IMR-90 (cell line): ENCODE data around the gene PLEK2. TPM values are rescaled to one million over a fixed set of nuclear protein-coding genes. Genes with fewer than 3 reads are reported as not detected.

Experiments used
- ATAC-seq: fragments of 200-7000 bp; cut with Tn5 transposase; 2 replicates; pipeline ENCODE4 v1.9.1; 2020; ENCODE audit warnings: low read depth, mild to moderate bottlenecking, moderate library complexity
- BruUV-seq: library from RNA; stranded (reverse); fragments of 400-500 nt; replicated peaks from 2 replicates; lab custom pipeline; 2021; lab: Mats Ljungman, UMichigan
- CTCF ChIA-PET: fragments of 300-600 bp; formaldehyde crosslinking; extraction: SDS; loops from one replicate; lab custom pipeline; 2021; ENCODE audit warnings: antibody characterized with exemption; lab: Yijun Ruan, JAX
- POLR2A ChIA-PET: fragments of 300-600 bp; sonication (Branson Sonifier 250); formaldehyde crosslinking; loops from one replicate; lab custom pipeline; 2022; ENCODE audit warnings: antibody characterized with exemption; ENCODE audit not compliant: unreplicated experiment; lab: Charles Lee
- DNase-seq: peaks from one replicate; pipeline ENCODE4 v3.0.0; 2013
- H2AFZ ChIP-seq: replicated peaks from 2 replicates; pipeline ENCODE3; 2013; ENCODE audit warnings: low read length, mild to moderate bottlenecking; ENCODE audit not compliant: poor library complexity
- H2AK5ac ChIP-seq: 2 replicates; pipeline ENCODE4 v1.6.1; 2013; ENCODE audit warnings: low read depth, low read length, inconsistent platforms
- H2AK9ac ChIP-seq: replicated peaks from 2 replicates; pipeline ENCODE3; 2013; ENCODE audit warnings: mild to moderate bottlenecking, low read depth, low read length, moderate library complexity; ENCODE audit not compliant: poor library complexity
- H2BK120ac ChIP-seq: 2 replicates; pipeline ENCODE4 v1.6.1; 2013; ENCODE audit warnings: low read depth, low read length, inconsistent platforms
- H2BK15ac ChIP-seq: 3 replicates; pipeline ENCODE4 v1.6.1; 2013; ENCODE audit warnings: low read depth, low read length, inconsistent platforms
- H2BK20ac ChIP-seq: 2 replicates; pipeline ENCODE4 v1.6.1; 2013; ENCODE audit warnings: low read depth, mild to moderate bottlenecking, inconsistent platforms, low read length, moderate library complexity
- H2BK5ac ChIP-seq: 2 replicates; pipeline ENCODE4 v1.6.1; 2013; ENCODE audit warnings: mild to moderate bottlenecking, low read depth, low read length, inconsistent platforms; ENCODE audit not compliant: poor library complexity, severe bottlenecking
- H3K14ac ChIP-seq: replicated peaks from 2 replicates; pipeline ENCODE4 v1.6.1; 2013; ENCODE audit warnings: low read depth, low read length, inconsistent platforms
- H3K18ac ChIP-seq: 2 replicates; pipeline ENCODE4 v1.6.1; 2013; ENCODE audit warnings: low read depth, low read length, control low read depth
- H3K23ac ChIP-seq: 2 replicates; pipeline ENCODE4 v1.6.1; 2013; ENCODE audit warnings: low read depth, low read length, inconsistent platforms
- H3K27ac ChIP-seq: 2 replicates; pipeline ENCODE4 v1.5.1; 2013; ENCODE audit warnings: mild to moderate bottlenecking, control low read depth, low read length; ENCODE audit not compliant: insufficient read depth
- H3K27me3 ChIP-seq: 2 replicates; pipeline ENCODE4 v1.6.1; 2013; ENCODE audit warnings: low read length; ENCODE audit not compliant: control insufficient read depth, insufficient read depth
- H3K36me3 ChIP-seq: 2 replicates; pipeline ENCODE4 v1.6.1; 2013; ENCODE audit warnings: low read length, mixed read lengths; ENCODE audit not compliant: control insufficient read depth, insufficient read depth
- H3K4ac ChIP-seq: 2 replicates; pipeline ENCODE4 v1.6.1; 2013; ENCODE audit warnings: low read depth, low read length, inconsistent platforms
- H3K4me1 ChIP-seq: 2 replicates; pipeline ENCODE4 v1.6.1; 2013; ENCODE audit warnings: low read length, mixed read lengths; ENCODE audit not compliant: control insufficient read depth, insufficient read depth
- H3K4me2 ChIP-seq: 2 replicates; pipeline ENCODE4 v1.6.1; 2013; ENCODE audit warnings: low read depth, mild to moderate bottlenecking, control low read depth, low read length, moderate library complexity
- H3K4me3 ChIP-seq: 2 replicates; pipeline ENCODE4 v1.5.1; 2013; ENCODE audit warnings: low read depth, mild to moderate bottlenecking, control low read depth, low read length, moderate library complexity; ENCODE audit not compliant: insufficient read depth
- H3K56ac ChIP-seq: 2 replicates; pipeline ENCODE4 v1.6.1; 2013; ENCODE audit warnings: low read length, inconsistent platforms; ENCODE audit not compliant: insufficient read depth; ENCODE audit errors: extremely low read depth
- H3K79me1 ChIP-seq, 2 experiments: 2 replicates each; pipeline ENCODE4 v1.6.1; 2013; ENCODE audit warnings: low read length in 2 of 2, inconsistent platforms in 1 of 2, low read depth in 1 of 2
- H3K9ac ChIP-seq: 2 replicates; pipeline ENCODE4 v1.6.1; 2013; ENCODE audit warnings: low read depth, low read length, control low read depth
- H3K9me1 ChIP-seq: 2 replicates; pipeline ENCODE4 v1.6.1; 2013; ENCODE audit warnings: low read length, inconsistent platforms; ENCODE audit not compliant: insufficient read depth
- H3K9me3 ChIP-seq: 2 replicates; pipeline ENCODE4 v1.6.1; 2013; ENCODE audit warnings: low read length; ENCODE audit not compliant: control insufficient read depth, insufficient read depth
- H4K20me1 ChIP-seq: 2 replicates; pipeline ENCODE4 v1.6.1; 2013; ENCODE audit warnings: low read length, inconsistent platforms; ENCODE audit not compliant: insufficient read depth
- H4K5ac ChIP-seq: 2 replicates; pipeline ENCODE4 v1.6.1; 2013; ENCODE audit warnings: mild to moderate bottlenecking, low read depth, low read length, control low read depth
- H4K8ac ChIP-seq, 2 experiments: 2 replicates each; pipeline ENCODE4 v1.6.1; 2013; ENCODE audit warnings: low read depth in 2 of 2, low read length in 2 of 2, control low read depth in 1 of 2, inconsistent platforms in 1 of 2
- H4K91ac ChIP-seq: 2 replicates; pipeline ENCODE4 v1.6.1; 2013; ENCODE audit warnings: low read depth, low read length, inconsistent platforms; ENCODE audit not compliant: insufficient read depth
- BHLHE40 ChIP-seq: fragments of 150-350 bp; IDR thresholded peaks from 2 replicates; pipeline ENCODE4 v1.6.1; 2016; ENCODE audit warnings: mild to moderate bottlenecking, low read depth, low read length
- CEBPB ChIP-seq: IDR thresholded peaks from 2 replicates; pipeline ENCODE4 v1.6.1; 2012; ENCODE audit warnings: low read depth, low read length, improper control_type of control experiment
- CHD1 ChIP-seq: IDR thresholded peaks from 2 replicates; pipeline ENCODE4 v1.6.1; 2012; ENCODE audit warnings: low read depth, low read length, improper control_type of control experiment
- FOS ChIP-seq: fragments of 150-350 bp; IDR thresholded peaks from 2 replicates; pipeline ENCODE4 v1.6.1; 2016; ENCODE audit warnings: low read depth, low read length
- MAFK ChIP-seq: IDR thresholded peaks from 2 replicates; pipeline ENCODE4 v1.6.1; 2012; ENCODE audit warnings: low read depth, low read length, improper control_type of control experiment
- MAZ ChIP-seq: IDR thresholded peaks from 2 replicates; pipeline ENCODE4 v1.6.1; 2012; ENCODE audit warnings: low read depth, mild to moderate bottlenecking, low read length, improper control_type of control experiment, moderate library complexity, borderline replicate concordance
- NFE2L2 ChIP-seq: fragments of 150-350 bp; IDR thresholded peaks from 2 replicates; pipeline ENCODE4 v1.6.1; 2016; ENCODE audit warnings: low read depth, mild to moderate bottlenecking, low read length
- POLR2A ChIP-seq: IDR thresholded peaks from 2 replicates; pipeline ENCODE4 v1.6.1; 2012; ENCODE audit warnings: mild to moderate bottlenecking, low read depth, low read length
- RAD21 ChIP-seq: IDR thresholded peaks from 2 replicates; pipeline ENCODE4 v1.6.1; 2012; ENCODE audit warnings: low read length, improper control_type of control experiment
- RCOR1 ChIP-seq: IDR thresholded peaks from 2 replicates; pipeline ENCODE4 v1.6.1; 2012; ENCODE audit warnings: mild to moderate bottlenecking, low read length, improper control_type of control experiment; ENCODE audit not compliant: insufficient replicate concordance
- RFX5 ChIP-seq: IDR thresholded peaks from 2 replicates; pipeline ENCODE4 v1.8.0; 2012; ENCODE audit warnings: low read depth, mild to moderate bottlenecking, low read length, moderate library complexity
- SMC3 ChIP-seq: fragments of 150-350 bp; IDR thresholded peaks from 2 replicates; pipeline ENCODE4 v1.6.1; 2016; ENCODE audit warnings: low read depth, mild to moderate bottlenecking, antibody characterized with exemption, low read length, moderate library complexity
- WGBS, 2 experiments: methylation state at CpG; one replicate each; pipeline versions ENCODE4 v1.1.5 to v1.1.7; 2013; ENCODE audit warnings: missing lambda C conversion rate in 2 of 2; ENCODE audit not compliant: insufficient read length in 1 of 2; ENCODE audit errors: extremely low coverage in 2 of 2; 5-methylcytosine and 5-hydroxymethylcytosine counted together
- dilution Hi-C: fragments of 300-500 bp; cut with HindIII; formaldehyde crosslinking; loops from one replicate; pipeline ENCODE4 v1.14.3; 2018; ENCODE audit warnings: low sequenced_read_pairs; ENCODE audit not compliant: unreplicated experiment
- in situ Hi-C: fragments of 300-500 bp; cut with MboI; formaldehyde crosslinking; loops from 3 replicates; pipeline ENCODE4 v1.14.3; 2019; ENCODE audit warnings: low sequenced_read_pairs, inconsistent platforms, mixed read lengths
- intact Hi-C: fragments of 100-400 bp; cut with micrococcal nuclease; formaldehyde crosslinking; loops from 2 replicates; pipeline ENCODE4 v1.10.0; 2022
- polyA plus RNA-seq, 3 experiments: library from polyadenylated mRNA; depleted of rRNA; stranded (reverse); fragments of >200 nt; gene quantifications; 2 replicates each; pipeline ENCODE4 v1.2.3, GENCODE V29; 2012; ENCODE audit warnings: low replicate concordance in 1 of 3
- total RNA-seq: library from RNA; depleted of rRNA; stranded (reverse); fragments of >200 nt; gene quantifications from 2 replicates; pipeline ENCODE4 v1.2.3, GENCODE V29; 2012
- TF ChIP-seq, protein P1 (sequence below): fragments of 150-350 bp; IDR thresholded peaks from 2 replicates; pipeline ENCODE4 v1.6.1; 2017; ENCODE audit warnings: mild to moderate bottlenecking, antibody characterized with exemption, low read length, low read depth
- TF ChIP-seq, protein P2 (sequence below): fragments of 150-350 bp; IDR thresholded peaks from 2 replicates; pipeline ENCODE4 v1.6.1; 2016; ENCODE audit warnings: low read depth, mild to moderate bottlenecking, low read length, moderate library complexity, borderline replicate concordance
- TF ChIP-seq, protein P3 (sequence below): conservative IDR thresholded peaks from 2 replicates; pipeline ENCODE4 v1.5.1; 2012; ENCODE audit warnings: mild to moderate bottlenecking, low read depth, low read length, improper control_type of control experiment

PLEK2 gene
- total and polyA plus RNA-seq, 2 of the 4 experiments (the other 2 are of a cell fraction): 1.7 to 2.5 TPM

DNA sequence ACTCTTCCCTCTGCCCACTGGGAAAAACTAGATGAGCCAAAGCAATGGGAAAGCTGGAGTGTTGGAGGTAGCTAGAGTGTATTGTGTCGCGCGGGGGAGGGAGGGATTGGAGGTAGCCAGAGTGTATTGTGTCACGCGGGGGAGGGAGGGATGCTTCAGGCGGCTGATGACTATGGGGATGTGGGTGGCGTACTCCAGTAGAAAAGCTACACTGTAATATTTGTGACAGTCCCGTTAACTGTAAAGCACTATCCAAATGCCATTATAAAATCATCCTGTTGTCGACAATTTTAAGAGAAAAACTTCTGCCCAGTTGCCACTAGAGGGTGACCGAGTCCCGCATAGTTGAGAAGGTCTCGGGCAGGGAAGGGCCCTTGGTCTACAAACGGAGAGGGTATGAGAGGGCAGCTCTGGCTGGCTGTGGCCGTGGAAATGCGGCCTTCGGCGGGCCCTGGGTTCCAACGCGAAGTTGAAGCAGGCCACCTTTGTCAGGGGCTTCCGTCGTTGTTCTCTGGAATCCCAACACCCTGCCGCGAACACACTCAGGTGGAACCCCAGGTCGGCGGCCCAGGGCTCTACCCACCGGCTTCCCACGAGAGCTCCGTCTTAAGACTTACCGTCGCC, 15.1 kb upstream of the PLEK2 start:
- Histone ChIP-seq H2BK5ac (no peak overlapping the region), H3K9ac (no peak overlapping the region), H2AK9ac (peak overlapping the region; percentile 7), H3K4me1 (no peaks in the 10 kb centered on the region), H3K4ac (no peak overlapping the region), H3K9me3 (no peaks in the 10 kb centered on the region), H2AFZ (peak overlapping the region; percentile 82), H2BK20ac (no peak overlapping the region), H3K23ac (no peak overlapping the region), H3K79me1 (no peaks in the 10 kb centered on the region), H3K14ac (no peak overlapping the region), H3K4me2 (no peak overlapping the region), H3K4me3 (no peak overlapping the region), H3K56ac (no peak overlapping the region), H3K27ac (no peak overlapping the region), H4K5ac (no peak overlapping the region), H2AK5ac (no peak overlapping the region), H4K91ac (no peak overlapping the region), H4K8ac (no peak overlapping the region), H3K27me3 (peaks cover 7% of the 10 kb centered on the region; the same call in 1 of the 2 replicates), H4K20me1 (no peaks in the 10 kb centered on the region), H3K36me3 (no peaks in the 10 kb centered on the region), H3K9me1 (no peaks in the 10 kb centered on the region), H2BK15ac (no peak overlapping the region), H3K18ac (no peak overlapping the region), H2BK120ac (no peak overlapping the region)
- POLR2A ChIA-PET: no interaction called here
- ATAC-seq (peak; percentile 95), DNase-seq (peak; percentile 76)
- in situ Hi-C loops: loop anchor here (5.0 to 25.0 kb wide), 2 partner anchors 140 to 285 kb away; partner anchors contain the start of gene RDH12
- dilution Hi-C loops: no loop called here
- CTCF ChIA-PET: interaction anchor here (0.7 to 2.8 kb wide), 14 partner anchors 9 to 276 kb away, joined by 3 to 39 read pairs (median 3); partner anchors contain the start of gene PIGH
- 25% methylated on average over 11 of the region's 30 CpGs; no CpG with 5 or more reads in 1 of the 2 experiments for WGBS, 2 experiments
- intact Hi-C loops: loop anchor here (1.0 kb wide), 3 partner anchors 144 to 277 kb away; no protein-coding TSS in a partner anchor
- no TSS peak for BruUV-seq
- no peak for TF ChIP-seq MAFK
- TF ChIP-seq RFX5: no peak
- no peak for TF ChIP-seq FOS
- TF ChIP-seq NFE2L2: no peak
- TF ChIP-seq CEBPB: no peak
- TF ChIP-seq, protein P1, sequence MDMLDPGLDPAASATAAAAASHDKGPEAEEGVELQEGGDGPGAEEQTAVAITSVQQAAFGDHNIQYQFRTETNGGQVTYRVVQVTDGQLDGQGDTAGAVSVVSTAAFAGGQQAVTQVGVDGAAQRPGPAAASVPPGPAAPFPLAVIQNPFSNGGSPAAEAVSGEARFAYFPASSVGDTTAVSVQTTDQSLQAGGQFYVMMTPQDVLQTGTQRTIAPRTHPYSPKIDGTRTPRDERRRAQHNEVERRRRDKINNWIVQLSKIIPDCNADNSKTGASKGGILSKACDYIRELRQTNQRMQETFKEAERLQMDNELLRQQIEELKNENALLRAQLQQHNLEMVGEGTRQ: no peak
- TF ChIP-seq MAZ: no peak
- peak; percentile 75 for TF ChIP-seq SMC3
- TF ChIP-seq, protein P2, sequence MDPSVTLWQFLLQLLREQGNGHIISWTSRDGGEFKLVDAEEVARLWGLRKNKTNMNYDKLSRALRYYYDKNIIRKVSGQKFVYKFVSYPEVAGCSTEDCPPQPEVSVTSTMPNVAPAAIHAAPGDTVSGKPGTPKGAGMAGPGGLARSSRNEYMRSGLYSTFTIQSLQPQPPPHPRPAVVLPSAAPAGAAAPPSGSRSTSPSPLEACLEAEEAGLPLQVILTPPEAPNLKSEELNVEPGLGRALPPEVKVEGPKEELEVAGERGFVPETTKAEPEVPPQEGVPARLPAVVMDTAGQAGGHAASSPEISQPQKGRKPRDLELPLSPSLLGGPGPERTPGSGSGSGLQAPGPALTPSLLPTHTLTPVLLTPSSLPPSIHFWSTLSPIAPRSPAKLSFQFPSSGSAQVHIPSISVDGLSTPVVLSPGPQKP: no peak
- TF ChIP-seq, protein P3, sequence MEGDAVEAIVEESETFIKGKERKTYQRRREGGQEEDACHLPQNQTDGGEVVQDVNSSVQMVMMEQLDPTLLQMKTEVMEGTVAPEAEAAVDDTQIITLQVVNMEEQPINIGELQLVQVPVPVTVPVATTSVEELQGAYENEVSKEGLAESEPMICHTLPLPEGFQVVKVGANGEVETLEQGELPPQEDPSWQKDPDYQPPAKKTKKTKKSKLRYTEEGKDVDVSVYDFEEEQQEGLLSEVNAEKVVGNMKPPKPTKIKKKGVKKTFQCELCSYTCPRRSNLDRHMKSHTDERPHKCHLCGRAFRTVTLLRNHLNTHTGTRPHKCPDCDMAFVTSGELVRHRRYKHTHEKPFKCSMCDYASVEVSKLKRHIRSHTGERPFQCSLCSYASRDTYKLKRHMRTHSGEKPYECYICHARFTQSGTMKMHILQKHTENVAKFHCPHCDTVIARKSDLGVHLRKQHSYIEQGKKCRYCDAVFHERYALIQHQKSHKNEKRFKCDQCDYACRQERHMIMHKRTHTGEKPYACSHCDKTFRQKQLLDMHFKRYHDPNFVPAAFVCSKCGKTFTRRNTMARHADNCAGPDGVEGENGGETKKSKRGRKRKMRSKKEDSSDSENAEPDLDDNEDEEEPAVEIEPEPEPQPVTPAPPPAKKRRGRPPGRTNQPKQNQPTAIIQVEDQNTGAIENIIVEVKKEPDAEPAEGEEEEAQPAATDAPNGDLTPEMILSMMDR: peak; percentile 85
- no peak for TF ChIP-seq BHLHE40
- peak; percentile 86 for TF ChIP-seq RAD21
- TF ChIP-seq POLR2A: no peak
- no peak for TF ChIP-seq RCOR1
- no peak for TF ChIP-seq CHD1
